ENCODE data around the gene FOSL2. TPM values are rescaled to one million over a fixed set of nuclear protein-coding genes. Genes with fewer than 3 reads are reported as not detected.
A peak's percentile ranks its signal among the peaks of the same experiment; 100 is the strongest.

The FOSL2 gene
- total RNA-seq, 2 experiments from 2014 or later = 114 to 119 TPM

DNA sequence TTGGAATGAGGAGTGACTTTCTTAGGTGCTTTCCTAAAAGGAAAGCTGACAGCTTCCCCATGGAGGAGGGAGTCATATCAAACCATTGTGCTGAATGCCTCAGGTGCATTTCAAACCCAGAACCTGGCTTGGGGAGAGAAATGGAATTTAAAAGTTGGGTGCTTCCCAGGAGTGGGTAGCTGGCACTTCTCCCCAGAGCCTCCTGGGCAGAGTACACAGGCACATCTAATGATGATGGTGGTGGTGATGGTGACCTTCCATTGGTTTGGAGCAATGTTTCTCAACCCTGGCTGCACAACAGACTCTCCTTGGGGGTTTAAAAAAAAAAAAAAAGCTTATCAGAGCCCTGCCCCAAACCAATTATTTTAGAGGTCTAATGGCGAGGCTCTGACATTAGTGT is 8.3 kb downstream of the FOSL2 start:
- POLR2A ChIA-PET = interaction anchor here (1.0 to 3.0 kb wide), 3 partner anchors 8 to 46 kb away, joined by 3 to 12 read pairs (median 6); partner anchors contain the start of gene FOSL2

DNA sequence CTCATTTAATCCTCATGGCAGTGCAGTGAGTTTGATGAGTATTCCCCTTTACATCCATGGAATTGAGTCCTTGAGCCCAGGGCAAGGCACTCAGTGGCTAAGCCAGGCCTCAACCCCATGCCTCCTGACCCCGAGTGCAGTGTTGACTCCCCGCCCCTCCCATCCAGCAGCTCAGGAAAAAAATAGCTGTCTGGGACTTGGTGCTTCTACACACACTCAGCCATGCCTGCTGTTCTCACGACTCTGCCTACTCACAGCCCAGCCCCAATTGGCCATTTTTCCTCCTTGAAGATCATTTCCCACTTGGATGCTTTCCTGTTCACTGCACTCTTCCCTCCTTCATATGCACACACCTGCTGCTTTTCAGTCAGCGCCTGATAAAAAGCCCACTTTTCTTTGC is 8.8 kb downstream of the FOSL2 start:
- intact Hi-C loops (cut with micrococcal nuclease) = no loop called here
- ChIA-PET POLR2A (interaction anchor here (1.0 to 3.0 kb wide), 5 partner anchors 9 to 45 kb away, joined by 3 to 12 read pairs (median 3); partner anchors contain the start of gene FOSL2), CTCF (interaction anchor here (1.5 to 1.9 kb wide), 2 partner anchors 18 to 52 kb away, joined by 3 to 6 read pairs; no protein-coding TSS in a partner anchor)
- no peak for ATAC-seq
- TF ChIP-seq, protein P1, sequence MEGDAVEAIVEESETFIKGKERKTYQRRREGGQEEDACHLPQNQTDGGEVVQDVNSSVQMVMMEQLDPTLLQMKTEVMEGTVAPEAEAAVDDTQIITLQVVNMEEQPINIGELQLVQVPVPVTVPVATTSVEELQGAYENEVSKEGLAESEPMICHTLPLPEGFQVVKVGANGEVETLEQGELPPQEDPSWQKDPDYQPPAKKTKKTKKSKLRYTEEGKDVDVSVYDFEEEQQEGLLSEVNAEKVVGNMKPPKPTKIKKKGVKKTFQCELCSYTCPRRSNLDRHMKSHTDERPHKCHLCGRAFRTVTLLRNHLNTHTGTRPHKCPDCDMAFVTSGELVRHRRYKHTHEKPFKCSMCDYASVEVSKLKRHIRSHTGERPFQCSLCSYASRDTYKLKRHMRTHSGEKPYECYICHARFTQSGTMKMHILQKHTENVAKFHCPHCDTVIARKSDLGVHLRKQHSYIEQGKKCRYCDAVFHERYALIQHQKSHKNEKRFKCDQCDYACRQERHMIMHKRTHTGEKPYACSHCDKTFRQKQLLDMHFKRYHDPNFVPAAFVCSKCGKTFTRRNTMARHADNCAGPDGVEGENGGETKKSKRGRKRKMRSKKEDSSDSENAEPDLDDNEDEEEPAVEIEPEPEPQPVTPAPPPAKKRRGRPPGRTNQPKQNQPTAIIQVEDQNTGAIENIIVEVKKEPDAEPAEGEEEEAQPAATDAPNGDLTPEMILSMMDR (IDR thresholded peaks at IDR 0.05) = no peak
- Mint-ChIP-seq H3K27ac (no peak overlapping the region), H3K4me3 (no peak overlapping the region), H3K4me1 (ENCODE audit: low read depth) (peaks cover 84% of the 10 kb centered on the region), H3K27me3 (no peaks in the 10 kb centered on the region), H3K36me3 (ENCODE audit: low read depth) (peaks cover 85% of the 10 kb centered on the region), H3K9me3 (no peaks in the 10 kb centered on the region)
- DNase-seq = no peak

More for the DNA sequence above, 8.3 kb downstream of the FOSL2 start:
- intact Hi-C loops (cut with micrococcal nuclease) = no loop called here
- peaks cover 80% of the 10 kb centered on the region for H3K36me3 Mint-ChIP-seq (ENCODE audit: low read depth)
- no peaks in the 10 kb centered on the region for H3K9me3 Mint-ChIP-seq
- no peaks in the 10 kb centered on the region for H3K27me3 Mint-ChIP-seq
- DNase-seq = no peak
- peaks cover 79% of the 10 kb centered on the region for H3K4me1 Mint-ChIP-seq (ENCODE audit: low read depth)
- CTCF ChIA-PET = interaction anchor here (1.9 kb wide), 1 partner anchor 52 kb away, joined by 6 read pairs; no protein-coding TSS in a partner anchor
- TF ChIP-seq, protein P1 (IDR thresholded peaks at IDR 0.05) = no peak
- H3K4me3 Mint-ChIP-seq = no peak overlapping the region
- no peak overlapping the region for H3K27ac Mint-ChIP-seq
- no peak for ATAC-seq

DNA sequence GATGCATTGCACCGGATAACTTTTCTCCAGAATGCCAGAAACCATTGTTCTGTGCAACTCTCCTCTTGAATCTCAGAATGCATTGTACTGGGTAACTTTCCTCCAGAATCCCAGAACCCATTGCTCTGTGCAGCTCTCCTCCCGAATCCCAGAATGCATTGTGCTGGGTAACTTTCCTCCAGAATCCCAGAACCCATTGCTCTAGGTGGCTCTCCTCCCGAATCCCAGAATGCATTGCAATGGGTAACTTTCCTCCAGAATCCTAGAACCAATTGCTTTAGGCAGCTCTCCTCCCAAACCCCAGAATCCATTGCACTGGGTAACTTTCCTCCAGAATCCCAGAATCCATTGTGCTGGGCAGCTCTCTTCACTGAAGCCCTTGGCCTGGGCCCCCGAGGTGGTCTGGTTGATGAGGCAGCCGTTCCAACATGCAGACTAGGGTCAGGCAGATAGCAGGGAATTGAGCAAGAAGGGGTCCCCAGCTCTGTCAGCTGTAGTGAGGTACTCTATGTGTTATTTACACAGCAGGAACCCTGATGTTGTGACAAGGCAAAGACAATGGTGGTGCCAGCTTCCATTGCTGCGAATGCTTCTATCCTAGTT is 9.4 kb downstream of the FOSL2 start:
- DNase-seq (no peak), ATAC-seq (no peak)
- ChIA-PET POLR2A (interaction anchor here (0.6 to 3.0 kb wide), 9 partner anchors 7 to 167 kb away, joined by 3 to 12 read pairs (median 3); partner anchors contain the start of gene FOSL2), CTCF (interaction anchor here (1.5 to 1.9 kb wide), 3 partner anchors 17 to 51 kb away, joined by 3 to 6 read pairs (median 4); no protein-coding TSS in a partner anchor)
- H3K27ac Mint-ChIP-seq = peak overlapping the region; percentile 3
- TF ChIP-seq, protein P1 (IDR thresholded peaks at IDR 0.05) = no peak
- intact Hi-C loops (cut with micrococcal nuclease) = no loop called here
- H3K36me3 Mint-ChIP-seq (ENCODE audit: low read depth) = peaks cover 89% of the 10 kb centered on the region
- H3K27me3 Mint-ChIP-seq = no peaks in the 10 kb centered on the region
- no peaks in the 10 kb centered on the region for H3K9me3 Mint-ChIP-seq
- H3K4me3 Mint-ChIP-seq = no peak overlapping the region
- H3K4me1 Mint-ChIP-seq (ENCODE audit: low read depth) = peaks cover 90% of the 10 kb centered on the region

DNA sequence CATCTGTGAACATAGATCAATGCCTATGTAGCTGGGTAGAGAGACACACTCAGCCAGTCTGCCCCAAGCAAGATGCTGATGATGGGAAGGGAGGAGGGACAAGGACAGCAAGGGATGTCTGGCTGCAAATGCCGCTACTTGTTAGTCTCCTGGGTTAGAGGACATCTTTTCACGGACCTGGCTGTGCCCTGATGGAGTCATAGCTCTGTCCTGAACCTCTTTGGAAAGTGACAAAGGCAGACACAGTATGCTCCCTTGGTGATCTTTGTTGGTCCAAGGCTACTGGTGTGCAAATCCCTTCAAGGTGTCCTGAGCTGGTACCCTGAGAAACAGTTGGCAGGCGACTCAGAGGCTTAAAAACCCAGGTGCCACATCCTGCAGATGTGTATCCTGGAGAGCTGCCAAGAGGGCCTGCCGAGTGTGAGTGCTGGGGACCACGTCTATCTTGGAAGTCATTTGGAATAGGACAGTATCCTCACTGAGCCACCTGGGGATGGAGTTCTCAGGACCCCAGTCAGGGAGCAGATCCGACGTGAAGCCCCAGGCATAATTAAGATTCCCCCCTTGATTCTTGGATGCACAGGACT is 10.8 kb downstream of the FOSL2 start:
- Mint-ChIP-seq H3K36me3 (ENCODE audit: low read depth) (peaks cover 87% of the 10 kb centered on the region), H3K4me3 (no peak overlapping the region), H3K27me3 (no peaks in the 10 kb centered on the region), H3K4me1 (ENCODE audit: low read depth) (peaks cover 90% of the 10 kb centered on the region), H3K9me3 (no peaks in the 10 kb centered on the region), H3K27ac (peak overlapping the region; percentile 42)
- no peak for ATAC-seq
- DNase-seq = no peak
- TF ChIP-seq, protein P1 (IDR thresholded peaks at IDR 0.05) = no peak
- CTCF ChIA-PET = interaction anchor here (1.0 to 1.5 kb wide), 2 partner anchors 22 to 35 kb away, joined by 3 to 4 read pairs; no protein-coding TSS in a partner anchor
- intact Hi-C loops (cut with micrococcal nuclease) = no loop called here
- POLR2A ChIA-PET = interaction anchor here (1.3 to 3.0 kb wide), 4 partner anchors 9 to 66 kb away, joined by 3 to 12 read pairs (median 3); partner anchors contain the start of gene FOSL2

DNA sequence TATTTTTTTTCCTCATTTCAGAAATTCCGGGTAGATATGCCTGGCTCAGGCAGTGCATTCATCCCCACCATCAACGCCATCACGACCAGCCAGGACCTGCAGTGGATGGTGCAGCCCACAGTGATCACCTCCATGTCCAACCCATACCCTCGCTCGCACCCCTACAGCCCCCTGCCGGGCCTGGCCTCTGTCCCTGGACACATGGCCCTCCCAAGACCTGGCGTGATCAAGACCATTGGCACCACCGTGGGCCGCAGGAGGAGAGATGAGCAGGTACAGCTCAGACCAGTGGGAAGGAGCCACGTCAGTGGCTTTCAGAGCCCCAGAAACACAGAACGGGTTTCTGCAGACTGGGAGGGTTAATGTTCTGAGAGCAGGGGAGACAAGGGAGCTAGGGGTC is 11.4 kb downstream of the FOSL2 start:
- no peak overlapping the region for H3K4me3 Mint-ChIP-seq
- ChIA-PET POLR2A (interaction anchor here (1.0 kb wide), 1 partner anchor 41 kb away, joined by 3 read pairs; no protein-coding TSS in a partner anchor), CTCF (no interaction called here)
- TF ChIP-seq, protein P1 (IDR thresholded peaks at IDR 0.05) = no peak
- peaks cover 87% of the 10 kb centered on the region for H3K36me3 Mint-ChIP-seq (ENCODE audit: low read depth)
- ATAC-seq (no peak), DNase-seq (no peak)
- no peaks in the 10 kb centered on the region for H3K9me3 Mint-ChIP-seq
- intact Hi-C loops (cut with micrococcal nuclease) = no loop called here
- peaks cover 90% of the 10 kb centered on the region for H3K4me1 Mint-ChIP-seq (ENCODE audit: low read depth)
- no peaks in the 10 kb centered on the region for H3K27me3 Mint-ChIP-seq
- peak overlapping the region; percentile 42 for H3K27ac Mint-ChIP-seq
